ACC112 (cell line): Measurements from ENCODE around the gene ROBO1.

ENCODE experiments used
- H2AFZ ChIP-seq: fragments of 200-600 bp; sonication (generic); one replicate; pipeline ENCODE4 v1.6.0; 2017; ENCODE audit warnings: antibody characterized with exemption, low read length; ENCODE audit not compliant: unreplicated experiment
- H3K27ac ChIP-seq: fragments of 200-600 bp; sonication (generic); 2 replicates; pipeline ENCODE4 v1.5.1; 2014; ENCODE audit warnings: low read depth, mild to moderate bottlenecking, antibody characterized with exemption, low read length, moderate library complexity
- H3K27me3 ChIP-seq: fragments of 200-600 bp; sonication (generic); 2 replicates; pipeline ENCODE4 v1.6.1; 2014; ENCODE audit warnings: mild to moderate bottlenecking, antibody characterized with exemption, low read length, moderate library complexity, mixed read lengths; ENCODE audit not compliant: insufficient read depth
- H3K36me3 ChIP-seq: fragments of 200-600 bp; sonication (generic); 2 replicates; pipeline ENCODE4 v1.6.1; 2016; ENCODE audit warnings: mild to moderate bottlenecking, antibody characterized with exemption, low read length, moderate library complexity, mixed read lengths; ENCODE audit not compliant: insufficient read depth
- H3K4me1 ChIP-seq: fragments of 200-600 bp; sonication (generic); one replicate; pipeline ENCODE4 v1.6.1; 2016; ENCODE audit warnings: low read length, mixed read lengths; ENCODE audit not compliant: insufficient read depth, unreplicated experiment, control insufficient read depth
- H3K4me3 ChIP-seq: fragments of 200-600 bp; sonication (generic); 2 replicates; pipeline ENCODE4 v1.5.1; 2014; ENCODE audit warnings: mild to moderate bottlenecking, low read depth, low read length
- H3K79me2 ChIP-seq: fragments of 200-600 bp; sonication (generic); one replicate; pipeline ENCODE4 v1.6.0; 2016; ENCODE audit warnings: low read length; ENCODE audit not compliant: control insufficient read depth, unreplicated experiment, insufficient read depth

The ROBO1 gene

GRCh38 chr3:78633626-78634025 is 1134.2 kb downstream of the ROBO1 start:
- H3K27ac ChIP-seq, result no peak overlapping the region
- 0 out of 2 replicates have a peak, but pooled peaks cover 4% of the 10 kb centered on the region for H3K36me3 ChIP-seq
- H2AFZ ChIP-seq, result no peak overlapping the region
- H3K79me2 ChIP-seq, result no peaks in the 10 kb centered on the region
- no peak overlapping the region for H3K4me3 ChIP-seq
- H3K27me3 ChIP-seq, result no peaks in the 10 kb centered on the region
- no peaks in the 10 kb centered on the region for H3K4me1 ChIP-seq

GRCh38 chr3:78632925-78633553 is 1134.8 kb downstream of the ROBO1 start:
- Histone ChIP-seq H3K79me2 (no peaks in the 10 kb centered on the region), H3K36me3 (0 out of 2 replicates have a peak, but pooled peaks cover 4% of the 10 kb centered on the region), H3K4me1 (no peaks in the 10 kb centered on the region), H2AFZ (no peak overlapping the region), H3K27me3 (no peaks in the 10 kb centered on the region), H3K4me3 (no peak overlapping the region), H3K27ac (no peak overlapping the region)

DNA sequence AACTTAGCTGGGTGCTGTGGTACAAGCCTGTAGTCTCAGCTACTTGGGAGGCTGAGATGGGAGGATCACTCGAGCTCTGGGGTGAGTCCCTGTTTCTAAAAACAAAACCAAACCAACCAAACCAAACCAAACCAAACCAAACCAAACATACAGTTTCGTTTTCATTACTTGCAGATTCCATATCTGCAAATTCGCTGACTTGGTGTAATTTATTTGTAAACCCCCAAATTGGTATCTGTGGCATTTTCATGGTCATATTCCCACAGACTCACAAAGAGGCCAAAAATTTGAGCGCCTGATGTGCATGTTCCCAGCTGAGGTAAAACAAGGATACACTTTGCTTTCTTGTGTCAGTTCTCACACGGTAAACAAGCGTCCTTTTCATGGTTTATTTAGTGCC is 1138.3 kb downstream of the ROBO1 start:
- Histone ChIP-seq H3K79me2 (no peaks in the 10 kb centered on the region), H3K27ac (no peak overlapping the region), H3K27me3 (no peaks in the 10 kb centered on the region), H2AFZ (no peak overlapping the region), H3K4me3 (no peak overlapping the region), H3K36me3 (peaks cover 11% of the 10 kb centered on the region; the same call in 1 of the 2 replicates), H3K4me1 (no peaks in the 10 kb centered on the region)

DNA sequence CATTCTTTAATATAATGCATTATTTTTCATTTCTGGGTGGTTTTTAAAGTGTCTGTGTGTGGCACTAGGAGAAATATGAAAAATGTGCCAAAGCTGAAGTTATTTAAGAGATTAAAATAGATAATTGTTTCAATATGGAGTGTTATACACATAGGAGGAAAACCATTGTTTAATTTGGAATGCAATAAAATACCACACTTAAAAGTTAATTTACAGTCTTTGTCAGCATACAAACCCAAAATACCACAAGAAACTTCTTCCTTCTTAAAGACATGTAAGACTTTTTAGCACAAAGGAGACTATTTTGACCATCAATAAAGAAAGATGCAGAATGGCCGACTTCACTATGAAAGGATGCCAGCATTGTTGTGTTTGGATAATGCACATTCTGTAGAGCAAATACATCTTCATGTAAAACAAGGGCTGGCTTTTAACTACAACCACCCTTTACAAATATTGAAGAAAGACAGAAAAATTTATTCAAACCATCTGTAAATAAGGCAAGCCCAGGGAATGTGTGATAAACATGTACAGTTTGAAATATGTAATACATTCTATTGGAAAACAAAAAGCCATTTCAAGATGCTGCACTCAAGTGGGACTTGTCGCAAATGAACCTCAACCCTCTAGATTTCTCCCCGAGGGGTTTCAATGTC is 1146.6 kb downstream of the ROBO1 start:
- Histone ChIP-seq H3K27ac (no peak overlapping the region), H3K27me3 (no peaks in the 10 kb centered on the region), H2AFZ (no peak overlapping the region), H3K79me2 (no peaks in the 10 kb centered on the region), H3K4me1 (no peaks in the 10 kb centered on the region), H3K36me3 (peaks cover 10% of the 10 kb centered on the region; the same call in 1 of the 2 replicates), H3K4me3 (no peak overlapping the region)

- Histone ChIP-seq H3K27ac (no peak overlapping the region), H3K4me3 (no peak overlapping the region), H2AFZ (no peak overlapping the region), H3K79me2 (no peaks in the 10 kb centered on the region), H3K4me1 (peaks cover 9% of the 10 kb centered on the region), H3K36me3 (peaks cover 3% of the 10 kb centered on the region; the same call in 1 of the 2 replicates), H3K27me3 (no peaks in the 10 kb centered on the region)
These were observed 1153.3 kb downstream of the ROBO1 start for GRCh38 chr3:78614486-78614885.

- H3K27me3 ChIP-seq, result no peaks in the 10 kb centered on the region
These were observed 1154.3 kb downstream of the ROBO1 start for GRCh38 chr3:78613421-78613879.

DNA sequence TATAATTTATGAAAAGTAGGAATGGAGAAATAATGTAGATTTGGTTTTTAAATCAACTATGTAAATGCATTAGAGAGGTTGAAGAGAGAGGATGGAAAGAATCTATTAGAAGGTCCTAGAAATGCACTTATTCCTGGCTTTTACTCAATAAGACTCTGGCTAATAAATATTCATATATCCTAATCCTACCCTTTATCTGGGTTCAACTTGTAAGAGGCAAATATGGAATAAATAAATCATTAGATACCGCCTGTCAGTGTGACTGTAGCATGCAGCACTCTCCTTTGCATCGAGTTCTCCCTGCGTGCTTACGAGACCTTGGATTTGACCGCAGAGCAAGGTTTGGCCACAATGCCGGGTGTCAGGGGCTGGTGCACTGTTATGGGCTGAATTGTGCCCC is 1156.5 kb downstream of the ROBO1 start:
- Histone ChIP-seq H3K27me3 (no peaks in the 10 kb centered on the region), H3K79me2 (no peaks in the 10 kb centered on the region), H2AFZ (no peak overlapping the region), H3K4me1 (peaks cover 9% of the 10 kb centered on the region), H3K27ac (no peak overlapping the region), H3K4me3 (no peak overlapping the region), H3K36me3 (peaks cover 2% of the 10 kb centered on the region; the same call in 1 of the 2 replicates)

More at GRCh38 chr3:78613421-78613879, 1154.3 kb downstream of the ROBO1 start:
- H3K4me1 ChIP-seq, result peaks cover 9% of the 10 kb centered on the region
- H3K4me3 ChIP-seq, result no peak overlapping the region
- H3K79me2 ChIP-seq, result no peaks in the 10 kb centered on the region
- H3K27ac ChIP-seq, result no peak overlapping the region
- no peak overlapping the region for H2AFZ ChIP-seq
- no peaks in the 10 kb centered on the region; the same call in 1 of the 2 replicates for H3K36me3 ChIP-seq

DNA sequence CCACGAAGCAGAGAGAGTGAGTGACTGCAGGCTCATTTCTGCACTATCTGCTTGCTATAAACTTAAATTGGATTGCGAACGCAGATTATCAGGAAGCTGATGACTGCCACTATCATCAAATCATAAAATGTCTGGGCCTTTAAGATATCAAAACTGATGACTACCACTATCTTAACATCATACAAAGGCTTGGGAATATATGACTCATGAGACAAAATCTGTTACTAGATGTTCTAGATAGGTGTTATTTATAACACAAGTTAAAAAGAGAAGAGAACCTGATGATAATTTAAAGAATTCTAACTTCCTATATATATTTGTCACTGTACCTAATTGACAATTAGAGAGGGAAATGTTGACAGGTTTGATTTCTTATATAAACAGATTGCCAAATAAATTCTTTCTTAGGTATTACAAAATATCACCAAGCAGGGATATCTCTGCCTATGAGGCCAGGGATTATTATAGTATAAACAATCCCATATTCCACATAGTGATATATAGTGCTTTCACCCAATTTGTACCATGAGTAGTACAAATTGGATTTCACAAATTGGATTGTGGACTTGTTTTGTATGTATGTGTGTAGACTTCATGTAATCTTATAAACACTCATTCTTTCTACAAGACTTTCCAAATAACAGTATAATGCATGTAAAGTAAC is 1157.2 kb downstream of the ROBO1 start:
- Histone ChIP-seq H3K4me1 (peaks cover 9% of the 10 kb centered on the region), H3K36me3 (peaks cover 6% of the 10 kb centered on the region), H3K27ac (no peak overlapping the region), H3K79me2 (no peaks in the 10 kb centered on the region), H3K4me3 (no peak overlapping the region), H2AFZ (no peak overlapping the region), H3K27me3 (no peaks in the 10 kb centered on the region)

DNA sequence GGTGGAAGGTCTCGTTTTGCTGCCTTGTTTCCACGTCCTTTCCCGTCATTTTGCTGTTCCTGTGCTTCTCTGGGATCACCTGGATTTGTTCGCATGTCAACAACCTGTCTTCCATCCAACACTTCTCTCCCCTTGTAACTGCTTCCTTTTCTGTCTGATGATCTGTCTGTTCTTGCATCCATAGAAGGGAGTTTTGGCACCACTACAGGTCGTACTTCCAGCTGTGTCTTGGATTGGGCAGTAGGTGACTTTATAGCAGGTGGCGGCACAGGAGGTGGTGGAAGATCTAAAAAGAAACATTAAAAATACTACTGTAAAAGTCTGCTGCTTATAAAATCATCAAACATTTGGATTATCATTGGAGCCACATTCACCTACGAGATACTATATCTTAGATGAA is 1161.0 kb downstream of the ROBO1 start:
- Histone ChIP-seq H3K79me2 (no peaks in the 10 kb centered on the region), H2AFZ (no peak overlapping the region), H3K36me3 (peaks cover 6% of the 10 kb centered on the region), H3K4me3 (no peak overlapping the region), H3K27me3 (no peaks in the 10 kb centered on the region), H3K4me1 (peaks cover 18% of the 10 kb centered on the region), H3K27ac (no peak overlapping the region)

DNA sequence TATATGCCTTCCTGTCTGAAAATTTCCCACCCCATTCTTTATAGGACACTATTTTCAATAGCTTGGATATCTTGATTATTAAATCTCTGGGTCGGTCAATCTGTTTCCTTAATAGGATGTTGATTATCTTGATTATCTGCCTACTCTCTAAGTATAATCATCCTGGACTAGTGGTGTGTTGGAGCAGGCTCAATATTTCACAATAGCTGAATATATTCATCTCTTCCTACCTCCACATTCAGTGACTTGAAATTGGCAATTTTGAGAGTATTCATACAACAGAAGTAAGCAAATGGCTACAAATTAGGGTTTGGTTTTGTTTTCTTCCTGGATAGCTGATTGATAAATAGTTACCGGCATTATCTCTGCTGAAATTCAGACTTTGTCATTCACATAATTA is 1162.6 kb downstream of the ROBO1 start:
- Histone ChIP-seq H3K4me3 (no peak overlapping the region), H3K27me3 (no peaks in the 10 kb centered on the region), H2AFZ (no peak overlapping the region), H3K79me2 (no peaks in the 10 kb centered on the region), H3K27ac (no peak overlapping the region), H3K36me3 (peaks cover 6% of the 10 kb centered on the region), H3K4me1 (peaks cover 11% of the 10 kb centered on the region)
